RPMI7951 (cell line): ENCODE data around the gene KRI1. TPM values are rescaled to one million over a fixed set of nuclear protein-coding genes. Genes with fewer than 3 reads are reported as not detected.

ENCODE experiments used
- DNase-seq: peaks from one replicate; pipeline ENCODE4 v3.0.0-alpha.2; 2012; ENCODE audit warnings: low read depth
- total RNA-seq: library from RNA; depleted of rRNA; stranded (reverse); fragments of >200 nt; shearing (Covaris generic); gene quantifications from 2 replicates; pipeline ENCODE4 v1.2.3, GENCODE V29; 2014; rRNA removed

KRI1 gene
- total RNA-seq, 1 experiment from 2014 or later, result 10.1 TPM

DNA sequence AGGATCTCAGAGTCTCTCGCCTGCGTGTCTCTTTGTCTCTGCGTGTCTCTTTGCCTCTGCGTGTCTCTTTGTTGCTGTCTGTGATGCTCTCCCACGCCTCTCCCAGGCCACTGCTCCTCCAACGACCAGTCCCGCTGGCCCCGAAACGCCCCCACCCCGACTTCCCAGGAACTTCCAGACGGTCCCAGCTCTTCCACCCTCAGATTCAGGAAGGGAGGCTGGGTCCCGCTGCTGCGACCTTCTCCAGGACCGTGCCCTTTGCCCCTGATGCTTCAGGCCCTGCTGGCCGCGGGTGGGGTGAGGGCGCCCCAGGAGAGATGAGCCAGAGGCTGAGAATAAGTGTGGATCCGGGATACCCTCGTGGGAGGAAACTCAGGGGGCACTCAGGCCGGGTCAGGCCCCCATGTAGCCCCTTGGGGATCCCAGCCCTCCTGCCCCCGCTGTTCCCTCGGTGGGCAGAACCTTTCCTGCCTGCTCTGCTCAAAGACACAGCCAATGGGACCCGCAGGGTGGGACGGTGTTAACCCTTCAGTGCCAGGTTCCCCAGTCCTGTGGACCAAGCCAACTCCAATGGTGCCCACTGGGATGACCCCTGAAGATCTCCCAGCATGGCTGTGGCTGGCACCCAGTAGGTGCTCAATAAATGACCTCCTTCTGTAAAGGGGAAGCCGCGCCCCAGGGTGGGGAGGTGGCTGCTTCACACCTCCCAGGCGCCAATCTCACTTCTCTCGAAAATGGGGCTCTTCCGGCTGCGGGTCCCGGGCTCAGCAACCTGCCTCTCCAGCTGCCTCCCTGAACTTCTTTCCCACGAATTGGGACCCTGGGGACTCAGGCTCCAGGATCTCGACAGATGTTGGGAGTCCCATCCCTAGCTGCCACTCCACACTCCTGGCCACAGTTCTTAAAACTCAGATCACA is 47.1 kb downstream of the KRI1 start:
- DNase-seq, result no peak

DNA sequence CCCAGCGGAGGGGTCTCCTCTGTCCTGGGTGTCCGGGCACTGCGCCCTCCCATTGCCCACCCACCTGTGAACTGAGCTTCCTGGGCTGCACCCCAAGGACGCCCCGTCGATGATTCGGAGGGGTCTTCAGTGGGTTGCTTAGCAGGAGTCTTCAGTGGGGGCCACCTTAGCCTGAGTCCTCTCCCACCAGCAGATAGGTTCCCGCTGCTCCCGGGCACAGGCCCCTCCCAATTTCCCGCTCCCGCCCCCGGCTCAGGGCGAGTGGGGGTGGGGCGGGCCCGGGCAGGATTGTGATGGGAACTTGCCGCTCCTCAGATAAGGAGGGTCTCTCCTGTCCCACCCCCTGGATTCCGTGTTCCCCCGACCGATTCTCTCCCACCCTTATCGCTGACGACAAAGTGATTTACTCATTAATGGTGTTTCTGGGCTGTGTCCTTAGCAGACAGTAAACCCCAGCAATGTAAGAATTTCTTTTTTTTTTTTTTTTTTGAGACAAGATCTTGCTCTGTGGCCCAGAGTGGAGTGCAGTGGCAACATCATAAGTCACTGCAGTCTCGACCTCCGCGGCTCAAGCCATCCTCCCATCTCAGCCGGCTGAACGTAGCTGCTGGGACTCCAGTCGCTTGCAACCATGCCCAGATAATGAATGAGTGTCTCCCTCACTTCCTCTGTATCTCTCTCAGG is 47.9 kb downstream of the KRI1 start:
- peak; percentile 18 for DNase-seq

DNA sequence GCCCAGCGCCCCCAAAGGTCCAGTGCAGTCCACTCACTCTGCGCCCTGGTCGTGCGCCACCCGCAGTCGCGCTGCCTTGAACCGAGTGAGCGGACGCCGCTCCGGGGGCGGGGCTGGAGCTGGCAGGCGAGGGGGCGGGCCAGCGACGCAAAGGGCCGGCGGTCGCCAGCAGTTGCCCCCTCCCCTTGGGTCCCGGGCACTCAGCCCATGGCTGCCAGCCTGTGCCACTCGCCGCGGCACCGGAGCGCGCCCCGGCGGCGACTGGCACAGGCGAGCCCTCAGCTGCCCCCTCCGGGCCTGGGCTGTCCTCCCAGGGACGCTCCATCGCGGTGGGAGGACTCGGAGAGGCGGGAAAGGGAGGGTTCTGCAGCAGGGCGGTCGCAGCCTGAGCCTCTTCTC is 48.5 kb downstream of the KRI1 start, which contains the start of gene S1PR5:
Gene S1PR5 (minus strand): TSS at position 87 of the 399 bp plus-strand sequence. CDS start 2,436 bp downstream, outside the sequence.
- no peak for DNase-seq

DNA sequence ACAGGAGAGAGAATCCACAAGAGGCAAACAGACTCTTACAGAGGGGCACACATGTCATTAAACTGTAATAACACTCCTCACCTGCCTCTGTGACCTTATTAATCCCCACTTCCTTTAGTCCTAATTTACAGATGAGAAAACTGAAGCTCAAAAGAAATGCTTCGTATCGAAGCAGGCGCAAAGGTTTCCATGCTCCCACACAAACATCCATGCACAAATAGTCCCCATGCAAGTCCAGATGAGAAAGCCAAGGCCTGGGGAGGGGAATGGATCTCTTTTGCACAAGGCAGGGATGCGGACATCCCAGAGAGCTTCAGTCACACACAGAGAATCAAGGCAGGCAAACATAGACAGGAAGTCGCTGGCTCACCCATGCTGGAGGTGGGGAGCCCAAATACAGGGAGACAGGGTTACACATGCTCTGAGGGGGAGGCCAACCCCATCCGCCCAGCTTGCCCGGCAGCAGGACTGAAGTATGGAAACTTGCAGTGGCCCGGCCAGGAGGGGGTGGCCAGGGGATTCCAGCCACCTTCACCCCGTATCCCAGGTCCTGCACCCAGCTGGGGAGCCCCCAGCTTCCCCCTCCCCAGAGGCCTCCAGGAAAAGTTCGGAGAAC is 49.0 kb downstream of the KRI1 start:
- no peak for DNase-seq

DNA sequence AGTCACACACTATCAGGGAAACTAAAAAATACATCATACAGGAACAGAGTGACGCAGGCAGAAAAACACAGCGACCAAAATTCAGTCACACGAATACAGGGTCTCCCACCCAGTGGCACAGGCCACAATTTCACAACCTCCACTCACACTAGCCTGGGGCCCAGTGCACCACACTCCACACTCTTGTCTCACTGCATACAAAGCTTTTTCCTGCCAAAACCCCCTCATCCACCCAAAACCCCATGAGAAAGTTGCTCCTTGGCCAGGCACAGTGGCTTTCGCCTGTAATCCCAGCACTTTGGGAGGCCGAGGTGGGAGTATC is 49.8 kb downstream of the KRI1 start:
- DNase-seq, result no peak

DNA sequence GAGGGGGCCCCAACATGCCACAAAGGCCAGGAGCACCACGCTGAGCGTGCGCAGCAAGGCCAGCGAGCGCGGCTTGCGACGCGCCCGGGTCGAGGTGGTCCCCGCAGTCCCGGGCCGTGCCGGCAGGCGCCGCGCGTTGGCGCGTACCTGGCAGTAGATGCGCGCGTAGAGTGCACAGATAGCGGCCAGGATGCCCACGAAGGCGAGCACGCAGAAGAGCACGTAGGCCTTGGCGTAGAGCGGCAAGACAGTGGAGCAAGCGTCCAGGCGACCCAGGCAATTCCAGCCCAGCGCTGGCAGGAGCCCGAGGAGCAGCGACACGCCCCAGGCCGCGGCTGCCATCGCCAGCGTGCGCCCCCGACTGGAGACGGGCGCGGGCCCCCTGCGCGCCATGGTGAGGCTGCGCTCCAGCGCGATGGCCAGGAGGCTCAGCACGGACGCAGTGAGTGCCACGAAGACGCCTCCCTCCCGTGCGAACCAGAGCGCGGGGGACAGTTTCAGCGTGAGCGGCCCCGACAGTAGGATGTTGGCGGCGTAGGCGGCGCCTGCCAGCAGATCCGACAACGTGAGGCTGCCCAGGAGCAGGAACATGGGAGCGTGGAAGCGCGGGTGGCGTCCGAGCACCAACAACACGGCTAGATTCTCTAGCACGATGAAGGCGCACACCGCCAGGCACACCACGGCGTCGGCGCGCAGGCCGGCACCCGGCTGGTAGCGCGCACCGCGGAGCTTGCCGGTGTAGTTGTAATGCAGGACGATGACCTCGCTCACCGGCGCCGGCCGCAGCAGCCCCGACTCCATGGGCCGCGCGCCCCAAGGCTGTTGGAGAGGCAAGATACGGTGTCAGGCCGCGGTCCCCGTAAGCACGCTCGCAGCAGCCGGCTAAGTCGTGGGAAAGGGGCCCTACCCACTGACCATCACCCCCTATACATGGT is 51.3 kb downstream of the KRI1 start:
- no peak for DNase-seq

DNA sequence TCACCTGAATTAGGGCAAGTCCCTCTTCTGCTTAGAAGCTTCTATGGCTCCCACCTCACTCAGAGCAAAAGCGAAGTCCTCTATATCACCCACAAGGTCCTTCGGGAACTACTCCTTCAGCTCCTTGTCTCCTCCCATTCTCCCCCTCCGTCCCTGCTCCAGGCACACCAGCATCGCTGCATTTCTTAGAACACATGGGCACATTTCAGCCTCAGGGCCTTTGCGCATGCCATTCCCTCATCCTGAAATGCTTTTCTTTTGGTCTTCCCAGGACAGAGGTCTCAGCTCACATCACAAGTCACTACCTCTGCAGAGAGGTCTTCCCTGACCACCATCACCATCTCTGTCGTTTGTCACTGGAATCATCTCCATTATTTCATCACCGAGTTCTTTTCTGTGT is 52.6 kb downstream of the KRI1 start:
- DNase-seq, result no peak

DNA sequence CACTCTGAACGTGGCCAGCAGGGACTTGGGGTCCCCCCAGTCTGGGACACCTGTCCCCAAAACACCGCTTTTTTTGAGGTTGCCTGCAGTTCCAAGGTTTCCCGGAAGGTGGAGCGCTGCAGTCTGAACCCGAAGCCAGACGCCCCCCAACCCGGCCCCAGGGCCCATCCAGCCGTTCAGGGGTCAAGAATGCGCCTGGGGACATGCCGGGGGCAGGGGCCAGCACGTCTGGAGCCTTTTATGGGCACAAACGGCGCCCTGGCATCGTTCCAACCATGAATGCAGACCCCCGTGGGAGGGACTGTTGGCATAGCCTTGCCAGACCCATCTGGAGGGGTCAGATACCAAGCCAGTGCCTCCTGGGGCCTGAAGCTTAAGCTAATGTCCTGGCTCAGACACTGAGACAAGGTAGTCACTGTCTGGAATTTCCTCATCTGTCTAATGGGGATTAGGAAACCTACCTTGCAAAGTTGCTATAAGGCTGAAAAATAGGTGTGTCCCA is 55.5 kb downstream of the KRI1 start:
- no peak for DNase-seq

DNA sequence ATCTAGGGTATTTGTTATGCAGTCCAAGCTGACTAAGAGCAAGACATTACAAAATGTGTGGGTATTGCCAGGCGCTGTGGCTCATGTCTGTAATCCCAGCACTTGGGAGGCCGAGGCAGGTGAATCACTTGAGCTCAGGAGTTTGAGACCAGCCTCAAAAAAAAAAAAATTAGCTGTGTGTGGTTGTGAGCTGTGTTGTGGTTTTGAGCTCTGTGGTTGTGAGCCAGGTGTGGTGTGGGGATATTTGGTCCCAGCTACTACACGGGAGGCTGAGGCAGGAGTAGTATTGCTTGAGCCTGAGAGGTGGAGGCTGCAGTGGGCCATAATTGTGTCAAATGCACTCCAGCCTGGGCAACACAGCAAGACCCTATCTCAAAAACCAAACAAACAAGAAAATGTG is 57.1 kb downstream of the KRI1 start:
- DNase-seq, result no peak

DNA sequence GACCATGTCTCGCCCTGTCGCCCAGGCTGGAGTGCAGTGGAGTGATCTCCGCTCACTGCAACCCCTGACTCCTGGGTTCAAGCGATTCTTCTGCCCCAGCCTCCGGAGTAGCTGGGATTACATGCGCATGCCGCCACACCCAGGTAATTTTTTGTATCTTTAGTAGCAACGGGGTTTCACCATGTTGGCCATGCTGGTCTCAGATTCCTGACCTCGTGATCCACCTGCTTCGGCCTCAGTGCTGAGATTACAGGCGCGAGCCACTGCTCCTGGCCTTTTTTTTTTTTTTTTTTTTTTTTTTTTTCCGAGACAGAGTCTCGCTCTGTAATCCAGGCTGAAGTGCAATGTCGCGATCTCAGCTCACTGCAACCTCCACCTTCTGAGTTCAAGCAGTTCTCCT is 57.8 kb downstream of the KRI1 start:
- DNase-seq, result no peak

DNA sequence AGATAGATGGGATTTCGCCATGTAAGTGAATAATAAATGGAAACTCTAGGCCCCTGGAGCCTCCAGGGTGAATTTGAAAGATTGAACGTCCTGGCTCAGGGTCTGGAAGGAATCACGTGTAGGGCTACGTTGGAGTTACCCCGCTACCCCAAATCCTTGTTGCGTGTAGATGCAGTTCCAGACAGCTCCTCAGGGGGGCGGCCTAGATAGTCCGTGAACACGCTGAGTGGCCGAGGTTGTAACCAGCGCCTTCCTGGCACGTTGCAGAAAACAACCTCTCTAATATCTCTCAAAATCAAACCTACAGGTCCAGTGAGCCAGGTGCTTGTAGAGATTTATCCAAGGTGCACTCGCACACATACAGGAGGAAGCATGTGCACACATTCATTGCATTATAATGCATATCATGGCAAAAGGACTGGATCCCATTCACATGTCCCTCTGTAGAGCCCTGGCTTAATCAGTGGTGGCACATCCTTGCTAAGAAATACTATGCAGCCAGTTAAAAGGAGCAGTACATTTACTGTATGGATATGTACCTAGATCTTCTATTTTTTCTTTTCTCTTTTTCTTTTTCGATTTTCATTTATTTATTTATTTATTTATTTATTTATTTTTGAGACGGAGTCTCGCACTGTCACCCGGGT is 60.1 kb downstream of the KRI1 start:
- DNase-seq, result peak; percentile 35

Other genes with a start within 250 kb of the KRI1 start
- gene FDX2, start 250.0 kb downstream of the KRI1 start, total RNA-seq, result 33.0 and 50.1 TPM in 2 replicates
- 9.0 and 11.8 TPM in 2 replicates for gene RAVER1, start 232.5 kb downstream of the KRI1 start, total RNA-seq
- gene ICAM3, start 226.4 kb downstream of the KRI1 start, total RNA-seq, result 16.8 and 21.5 TPM in 2 replicates
- gene TYK2, start 185.4 kb downstream of the KRI1 start, total RNA-seq, result 44.6 and 56.8 TPM in 2 replicates
- 89.3 and 107 TPM in 2 replicates for gene CDC37, start 162.5 kb downstream of the KRI1 start, total RNA-seq
- gene PDE4A, start 145.5 kb downstream of the KRI1 start, total RNA-seq, result 1.3 and 2.0 TPM in 2 replicates
- 46.1 and 62.7 TPM in 2 replicates for gene KEAP1, start 62.7 kb downstream of the KRI1 start, total RNA-seq
- gene S1PR5, start 48.6 kb downstream of the KRI1 start, total RNA-seq, result 0.29 TPM in 1 of 2 replicates, not detected in the other
- 13.2 and 16.3 TPM in 2 replicates for gene ATG4D, start 22.1 kb downstream of the KRI1 start, total RNA-seq
- 32.9 and 58.4 TPM in 2 replicates for gene CDKN2D, start 3.0 kb upstream of the KRI1 start, total RNA-seq
- 0.49 and 2.5 TPM in 2 replicates for gene AP1M2, start 21.3 kb upstream of the KRI1 start, total RNA-seq
- 16.5 and 21.1 TPM in 2 replicates for gene SLC44A2, start 59.5 kb upstream of the KRI1 start, total RNA-seq
- 102 and 107 TPM in 2 replicates for gene ILF3, start 88.3 kb upstream of the KRI1 start, total RNA-seq
- gene QTRT1, start 135.4 kb upstream of the KRI1 start, total RNA-seq, result 18.4 and 25.5 TPM in 2 replicates
- 46.6 and 77.3 TPM in 2 replicates for gene DNM2, start 152.1 kb upstream of the KRI1 start, total RNA-seq